Activated T-cell treated with anti-CD3 and anti-CD28 coated beads, Interleukin-2, amount 50 U/mL, for 48 hours (primary cell): ENCODE data around the gene ATP2A3.
"Not testable (repeated sequence)": the region's sequence is repeated elsewhere in the genome, so short reads cannot be mapped to it uniquely, and the experiment has no call there.

ENCODE experiments used
- DNase-seq, 2 experiments: peaks; one replicate each; pipeline ENCODE4 v3.0.0-alpha.2; 2020

The ATP2A3 gene

GRCh38 chr17:3964203-3965117 lies at the start of gene ATP2A3:
Gene ATP2A3 (minus strand): TSS chr17:3964437. CDS start chr17:3964291, 146 bp downstream.
- peak; percentile 81 to 85 for DNase-seq

- no peak for DNase-seq
Measured at GRCh38 chr17:4010754-4011153, 46.5 kb upstream of the ATP2A3 start.

GRCh38 chr17:4009186-4009785 lies 45.0 kb upstream of the ATP2A3 start:
- DNase-seq, result peak in 1 of 2 experiments; percentile 8

- DNase-seq, result peak in 1 of 2 experiments; percentile 7
Measured at GRCh38 chr17:4008441-4009185, 44.4 kb upstream of the ATP2A3 start.

- DNase-seq, result no peak
Measured at GRCh38 chr17:4008082-4008435, 43.8 kb upstream of the ATP2A3 start.

GRCh38 chr17:4007346-4008081 lies 43.3 kb upstream of the ATP2A3 start:
- DNase-seq, result peak in 1 of 2 experiments; percentile 9

GRCh38 chr17:4006745-4007211 lies 42.5 kb upstream of the ATP2A3 start:
- DNase-seq, result peak in 1 of 2 experiments; percentile 12

- DNase-seq, result peak in 1 of 2 experiments; percentile 13
Measured at GRCh38 chr17:4006165-4006589, 41.9 kb upstream of the ATP2A3 start.

GRCh38 chr17:4005296-4006164 lies 41.3 kb upstream of the ATP2A3 start:
- DNase-seq, result no peak

- DNase-seq, result peak; percentile 80 to 81
Measured at GRCh38 chr17:4004517-4005295, 40.5 kb upstream of the ATP2A3 start.

GRCh38 chr17:4003501-4004421 lies 39.5 kb upstream of the ATP2A3 start:
- peak in 1 of 2 experiments; percentile 17 for DNase-seq

- no peak for DNase-seq
Measured at GRCh38 chr17:4003131-4003500, 38.9 kb upstream of the ATP2A3 start.

- DNase-seq, result no peak
Measured at GRCh38 chr17:4001048-4001590, 36.9 kb upstream of the ATP2A3 start.

- DNase-seq, result no peak
Measured at GRCh38 chr17:3998436-3998835, 34.2 kb upstream of the ATP2A3 start.

- DNase-seq, result no peak
Measured at GRCh38 chr17:3995067-3995466, 30.8 kb upstream of the ATP2A3 start.

GRCh38 chr17:3994221-3994576 lies 30.0 kb upstream of the ATP2A3 start:
- DNase-seq, result no peak

- DNase-seq, result no peak
Measured at GRCh38 chr17:3993493-3994220, 29.4 kb upstream of the ATP2A3 start.

- DNase-seq, result no peak
Measured at GRCh38 chr17:3992370-3992769, 28.1 kb upstream of the ATP2A3 start.

GRCh38 chr17:3991699-3992098 lies 27.5 kb upstream of the ATP2A3 start:
- not testable (repeated sequence) for DNase-seq
